CD4-positive, CD25-positive, alpha-beta regulatory T cell (primary cell): Measurements from ENCODE around the gene RABGAP1L. TPM values are rescaled to one million over a fixed set of nuclear protein-coding genes. Genes with fewer than 3 reads are reported as not detected.
A peak's percentile ranks its signal among the peaks of the same experiment; 100 is the strongest.

Experiments used
- ATAC-seq, 2 donors: fragments of 150-1000 bp; cut with Tn5 transposase; one replicate each; pipeline ENCODE4 v1.10.0; 2021; ENCODE audit warnings: low read depth in 2 of 2, moderate number of reproducible peaks in 2 of 2, moderate library complexity in 1 of 2
- DNase-seq, 3 donors: peaks; one replicate each; pipeline versions ENCODE4 v3.0.0 to v3.0.0-alpha.2; 2012 to 2022; ENCODE audit warnings: mixed read lengths in 1 of 3
- H3K27ac ChIP-seq: one replicate; pipeline ENCODE4 v1.7.0; 2013; ENCODE audit warnings: mild to moderate bottlenecking, low read length; ENCODE audit not compliant: insufficient read depth, poor library complexity, severe bottlenecking
- H3K27me3 ChIP-seq: one replicate; pipeline ENCODE4 v1.7.0; 2013; ENCODE audit warnings: low read length; ENCODE audit not compliant: control insufficient read depth, insufficient read depth
- H3K36me3 ChIP-seq: one replicate; pipeline ENCODE4 v1.7.0; 2013; ENCODE audit warnings: mild to moderate bottlenecking, low read length, moderate library complexity; ENCODE audit not compliant: control insufficient read depth, insufficient read depth
- H3K4me1 ChIP-seq: 2 replicates; pipeline ENCODE4 v1.7.0; 2013; ENCODE audit warnings: mild to moderate bottlenecking, low read length; ENCODE audit not compliant: insufficient read depth, control insufficient read depth, poor library complexity, severe bottlenecking
- H3K4me3 ChIP-seq: one replicate; pipeline ENCODE4 v1.7.0; 2013; ENCODE audit warnings: low read depth, mild to moderate bottlenecking, low read length, moderate library complexity
- H3K9me3 ChIP-seq, 2 experiments: 1 replicate in 1 of 2; 2 replicates in 1 of 2; pipeline ENCODE4 v1.7.0; 2013; ENCODE audit warnings: low read length in 2 of 2, mild to moderate bottlenecking in 1 of 2, moderate library complexity in 1 of 2; ENCODE audit not compliant: control insufficient read depth in 2 of 2
- H3K27ac Mint-ChIP-seq, 3 donors: one replicate each; pipeline ENCODE4 v1.8.0; 2020 to 2022; ENCODE audit warnings: mild to moderate bottlenecking in 3 of 3, mixed read lengths in 3 of 3, moderate library complexity in 2 of 3
- H3K27me3 Mint-ChIP-seq: one replicate; pipeline ENCODE4 v1.8.0; 2022; ENCODE audit warnings: mild to moderate bottlenecking, mixed read lengths
- H3K36me3 Mint-ChIP-seq: one replicate; pipeline ENCODE4 v1.8.0; 2020; ENCODE audit warnings: mixed read lengths
- H3K4me1 Mint-ChIP-seq, 4 donors: one replicate each; pipeline ENCODE4 v1.8.0; 2020 to 2022; ENCODE audit warnings: mixed read lengths in 4 of 4, mild to moderate bottlenecking in 1 of 4
- H3K4me3 Mint-ChIP-seq, 4 donors: one replicate each; pipeline ENCODE4 v1.8.0; 2020 to 2022; ENCODE audit warnings: mild to moderate bottlenecking in 4 of 4, mixed read lengths in 4 of 4, moderate library complexity in 3 of 4
- H3K9me3 Mint-ChIP-seq, 7 donors: one replicate each; pipeline ENCODE4 v1.8.0; 2020 to 2022; ENCODE audit warnings: mixed read lengths in 7 of 7, mild to moderate bottlenecking in 3 of 7, moderate library complexity in 2 of 7
- polyA plus RNA-seq, 4 donors: library from polyadenylated mRNA; unstranded; fragments of 300-500 nt; fragmentation: Illumina TruSeq; gene quantifications; one replicate each; pipeline ENCODE4 v1.2.3, GENCODE V29; 2021
- total RNA-seq: library from RNA; stranded (reverse); gene quantifications from one replicate; pipeline ENCODE4 v1.2.3, GENCODE V29; 2022

Gene RABGAP1L
- total and polyA plus RNA-seq, 5 donors from 2014 or later: 69.7 to 118 (median 84.9) TPM

- Histone ChIP-seq H3K27ac (no peak overlapping the region), H3K4me1 (peaks cover 39% of the 10 kb centered on the region), H3K4me3 (no peak overlapping the region), H3K36me3 (no peaks in the 10 kb centered on the region), H3K27me3 (no peaks in the 10 kb centered on the region), H3K9me3 (no peaks in the 10 kb centered on the region)
- no peaks in the 10 kb centered on the region for H3K9me3 Mint-ChIP-seq
- no peaks in the 10 kb centered on the region for H3K27me3 Mint-ChIP-seq
- ATAC-seq (no peak), DNase-seq (no peak)
- peaks cover 29 to 53% (median 41%) of the 10 kb centered on the region in 4 donors for H3K4me1 Mint-ChIP-seq
- no peaks in the 10 kb centered on the region for H3K36me3 Mint-ChIP-seq
- H3K4me3 Mint-ChIP-seq: peak overlapping the region in 1 of 4 donors; percentile 91
- H3K27ac Mint-ChIP-seq: peak overlapping the region in 1 of 3 donors; percentile 5
Measured at GRCh38 chr1:174156437-174156836, 2.9 kb upstream of the RABGAP1L start.

GRCh38 chr1:174157157-174157806, 2.0 kb upstream of the RABGAP1L start:
- Mint-ChIP-seq H3K4me1 (peaks cover 33 to 62% (median 46%) of the 10 kb centered on the region in 4 donors), H3K27ac (peak overlapping the region; percentile 2 to 95 (median 57)), H3K4me3 (peak overlapping the region in 3 of 4 donors; percentile 36 to 91 (median 68)), H3K9me3 (no peaks in the 10 kb centered on the region), H3K27me3 (no peaks in the 10 kb centered on the region), H3K36me3 (no peaks in the 10 kb centered on the region)
- Histone ChIP-seq H3K4me3 (no peak overlapping the region), H3K9me3 (no peaks in the 10 kb centered on the region), H3K27me3 (no peaks in the 10 kb centered on the region), H3K4me1 (peaks cover 43% of the 10 kb centered on the region), H3K27ac (no peak overlapping the region), H3K36me3 (no peaks in the 10 kb centered on the region)
- DNase-seq: peak in 1 of 3 donors; percentile 63
- ATAC-seq: no peak

- Histone ChIP-seq H3K9me3 (no peaks in the 10 kb centered on the region), H3K36me3 (no peaks in the 10 kb centered on the region), H3K4me1 (peaks cover 28% of the 10 kb centered on the region), H3K27me3 (no peaks in the 10 kb centered on the region), H3K27ac (peak overlapping the region; percentile 87), H3K4me3 (peak overlapping the region; percentile 85)
- Mint-ChIP-seq H3K36me3 (no peaks in the 10 kb centered on the region), H3K27me3 (no peaks in the 10 kb centered on the region), H3K27ac (peak overlapping the region; percentile 95 to 98 (median 97)), H3K4me1 (peaks cover 36 to 56% (median 46%) of the 10 kb centered on the region in 4 donors), H3K4me3 (peak overlapping the region; percentile 91 to 95 (median 94)), H3K9me3 (no peaks in the 10 kb centered on the region)
- DNase-seq (no peak), ATAC-seq (peak in 1 of 2 donors; percentile 1)
Measured at GRCh38 chr1:174158767-174159251, 511 bp upstream of the RABGAP1L start.

- H3K9me3 Mint-ChIP-seq: no peaks in the 10 kb centered on the region
- no peak for ATAC-seq
- H3K4me1 ChIP-seq: peaks cover 27% of the 10 kb centered on the region
Measured at GRCh38 chr1:174160109-174160473, 771 bp downstream of the RABGAP1L start.

GRCh38 chr1:174160603-174161002, 1.3 kb downstream of the RABGAP1L start:
- peaks cover 45 to 67% (median 58%) of the 10 kb centered on the region in 4 donors for H3K4me1 Mint-ChIP-seq
- no peaks in the 10 kb centered on the region for H3K27me3 Mint-ChIP-seq
- ATAC-seq (no peak), DNase-seq (no peak)
- peak overlapping the region; percentile 91 to 95 (median 94) for H3K4me3 Mint-ChIP-seq
- Histone ChIP-seq H3K27me3 (no peaks in the 10 kb centered on the region), H3K4me3 (peak overlapping the region; percentile 84), H3K4me1 (peaks cover 30% of the 10 kb centered on the region), H3K9me3 (no peaks in the 10 kb centered on the region), H3K27ac (no peak overlapping the region), H3K36me3 (no peaks in the 10 kb centered on the region)
- peaks cover 4% of the 10 kb centered on the region for H3K36me3 Mint-ChIP-seq
- no peaks in the 10 kb centered on the region for H3K9me3 Mint-ChIP-seq
- peak overlapping the region; percentile 70 to 95 (median 92) for H3K27ac Mint-ChIP-seq

More at GRCh38 chr1:174160109-174160473, 771 bp downstream of the RABGAP1L start:
- H3K9me3 ChIP-seq: no peaks in the 10 kb centered on the region
- peak overlapping the region; percentile 91 to 95 (median 94) for H3K4me3 Mint-ChIP-seq
- H3K27ac ChIP-seq: peak overlapping the region; percentile 87
- peak overlapping the region; percentile 84 for H3K4me3 ChIP-seq
- no peaks in the 10 kb centered on the region for H3K27me3 ChIP-seq
- H3K27me3 Mint-ChIP-seq: no peaks in the 10 kb centered on the region
- peak overlapping the region; percentile 70 to 95 (median 92) for H3K27ac Mint-ChIP-seq
- peaks cover 4% of the 10 kb centered on the region for H3K36me3 Mint-ChIP-seq
- peaks cover 46 to 68% (median 56%) of the 10 kb centered on the region in 4 donors for H3K4me1 Mint-ChIP-seq
- DNase-seq: no peak
- H3K36me3 ChIP-seq: no peaks in the 10 kb centered on the region

- Histone ChIP-seq H3K27ac (no peak overlapping the region), H3K27me3 (no peaks in the 10 kb centered on the region), H3K9me3 (no peaks in the 10 kb centered on the region), H3K4me3 (no peak overlapping the region), H3K4me1 (peaks cover 39% of the 10 kb centered on the region), H3K36me3 (no peaks in the 10 kb centered on the region)
- peaks cover 55 to 78% (median 66%) of the 10 kb centered on the region in 4 donors for H3K4me1 Mint-ChIP-seq
- H3K4me3 Mint-ChIP-seq: peak overlapping the region; percentile 54 to 91 (median 72)
- ATAC-seq (no peak), DNase-seq (no peak)
- no peaks in the 10 kb centered on the region for H3K9me3 Mint-ChIP-seq
- H3K36me3 Mint-ChIP-seq: peaks cover 4% of the 10 kb centered on the region
- no peak overlapping the region for H3K27ac Mint-ChIP-seq
- H3K27me3 Mint-ChIP-seq: no peaks in the 10 kb centered on the region
Measured at GRCh38 chr1:174161813-174162212, 2.5 kb downstream of the RABGAP1L start.

GRCh38 chr1:174164826-174165225, 5.5 kb downstream of the RABGAP1L start:
- peak overlapping the region in 2 of 3 donors; percentile 1 to 3 for H3K27ac Mint-ChIP-seq
- H3K27me3 Mint-ChIP-seq: no peaks in the 10 kb centered on the region
- Histone ChIP-seq H3K27ac (no peak overlapping the region), H3K27me3 (no peaks in the 10 kb centered on the region), H3K36me3 (peaks cover 2% of the 10 kb centered on the region), H3K4me3 (no peak overlapping the region), H3K4me1 (peaks cover 39% of the 10 kb centered on the region), H3K9me3 (no peaks in the 10 kb centered on the region)
- no peak for ATAC-seq
- H3K9me3 Mint-ChIP-seq: no peaks in the 10 kb centered on the region
- DNase-seq: no peak
- peaks cover 6% of the 10 kb centered on the region for H3K36me3 Mint-ChIP-seq
- H3K4me1 Mint-ChIP-seq: peaks cover 50 to 78% (median 61%) of the 10 kb centered on the region in 4 donors
- H3K4me3 Mint-ChIP-seq: peak overlapping the region in 1 of 4 donors; percentile 12
